Endothelial cell of umbilical vein (primary cell): ENCODE measurements around the gene LRRC27. TPM values are rescaled to one million over a fixed set of nuclear protein-coding genes. Genes with fewer than 3 reads are reported as not detected.

Experiments used
- BruUV-seq: library from RNA; stranded (reverse); fragments of 400-500 nt; replicated peaks from 2 replicates; lab custom pipeline; 2021; lab: Mats Ljungman, UMichigan
- CTCF ChIA-PET: fragments of 300-600, 350-600 bp; sonication (Branson Sonifier 250); formaldehyde crosslinking; loops from one replicate; lab custom pipeline; 2021; ENCODE audit warnings: antibody characterized with exemption, inconsistent platforms; lab: Charles Lee
- POLR2A ChIA-PET: fragments of 300-600, 350-600 bp; sonication (Branson Sonifier 250); formaldehyde crosslinking; loops from one replicate; lab custom pipeline; 2021; ENCODE audit warnings: antibody characterized with exemption, inconsistent platforms; lab: Charles Lee
- DNase-seq: peaks from one replicate; pipeline ENCODE4 v3.0.0-alpha.2; 2011; ENCODE audit warnings: low read depth, low spot score
- FAIRE-seq: peaks from 2 replicates; lab custom pipeline; 2011; peaks lifted over from hg19 to GRCh38; lab: Jason Lieb, UNC
- H2AFZ ChIP-seq: 2 replicates; pipeline ENCODE4 v1.6.0; 2012; ENCODE audit warnings: low read depth, low read length, control low read depth, inconsistent platforms
- H3K27ac ChIP-seq: 2 replicates; pipeline ENCODE4 v1.5.1; 2011; ENCODE audit warnings: low read depth, mild to moderate bottlenecking, control low read depth, low read length, moderate library complexity; ENCODE audit not compliant: insufficient read depth
- H3K27me3 ChIP-seq, 2 experiments: 2 replicates each; pipeline versions ENCODE4 v1.6.0 to v1.6.1; 2011; ENCODE audit warnings: low read length in 2 of 2, mixed read lengths in 1 of 2; ENCODE audit not compliant: control insufficient read depth in 2 of 2, insufficient read depth in 2 of 2
- H3K36me3 ChIP-seq, 2 experiments: 2 replicates in 1 of 2; 3 replicates in 1 of 2; pipeline ENCODE4 v1.5.1; 2011; ENCODE audit warnings: low read length in 2 of 2, mild to moderate bottlenecking in 1 of 2, moderate library complexity in 1 of 2; ENCODE audit not compliant: control insufficient read depth in 2 of 2, insufficient read depth in 2 of 2; ENCODE audit errors: extremely low read depth in 1 of 2
- H3K4me1 ChIP-seq: 3 replicates; pipeline ENCODE4 v1.5.1; 2011; ENCODE audit warnings: mild to moderate bottlenecking, low read length; ENCODE audit not compliant: control insufficient read depth, insufficient read depth; ENCODE audit errors: extremely low read depth
- H3K4me2 ChIP-seq: 2 replicates; pipeline ENCODE4 v1.6.1; 2011; ENCODE audit warnings: low read length, control low read depth, mixed read lengths; ENCODE audit not compliant: insufficient read depth
- H3K4me3 ChIP-seq, 3 experiments: fragments of 200-600 bp in 1 of 3; sonication (generic), shearing (Covaris generic) in 1 of 3; replicated peaks in 1 of 3; 2 replicates each; pipeline ENCODE4 v1.5.1; 2011 to 2016; ENCODE audit warnings: control low read depth in 3 of 3, low read length in 3 of 3, mild to moderate bottlenecking in 2 of 3, inconsistent platforms in 1 of 3, low read depth in 1 of 3, moderate library complexity in 1 of 3; ENCODE audit not compliant: insufficient read depth in 1 of 3
- H3K79me2 ChIP-seq: 2 replicates; pipeline ENCODE4 v1.6.0; 2012; ENCODE audit warnings: low read length, inconsistent platforms; ENCODE audit not compliant: control insufficient read depth, insufficient read depth
- H3K9ac ChIP-seq: replicated peaks from 2 replicates; pipeline ENCODE3; 2011; ENCODE audit warnings: low read length, control low read depth; ENCODE audit not compliant: insufficient read depth; ENCODE audit errors: extremely low read depth
- H3K9me1 ChIP-seq: replicated peaks from 3 replicates; pipeline ENCODE4 v1.6.0; 2011; ENCODE audit warnings: mild to moderate bottlenecking, low read length; ENCODE audit not compliant: control insufficient read depth, insufficient read depth; ENCODE audit errors: extremely low read depth
- H3K9me3 ChIP-seq: replicated peaks from 2 replicates; pipeline ENCODE4 v1.5.1; 2012; ENCODE audit warnings: low read length, inconsistent platforms; ENCODE audit not compliant: control insufficient read depth, insufficient read depth
- H4K20me1 ChIP-seq: replicated peaks from 2 replicates; pipeline ENCODE3; 2011; ENCODE audit warnings: mild to moderate bottlenecking, low read length; ENCODE audit not compliant: control insufficient read depth, insufficient read depth; ENCODE audit errors: extremely low read depth
- CTCF ChIP-seq, 2 donors: IDR thresholded peaks; 1 replicate in 1 of 2; 2 replicates in 1 of 2; pipeline ENCODE4 v1.5.1; 2011; ENCODE audit warnings: low read length in 2 of 2, mild to moderate bottlenecking in 2 of 2, moderate library complexity in 2 of 2, control low read depth in 1 of 2, inconsistent platforms in 1 of 2, low read depth in 1 of 2; ENCODE audit not compliant: insufficient read depth in 1 of 2; ENCODE audit errors: extremely low read depth in 1 of 2
- EZH2 ChIP-seq: IDR thresholded peaks from 2 replicates; pipeline ENCODE4 v1.6.1; 2012; ENCODE audit warnings: borderline replicate concordance, low read depth, mild to moderate bottlenecking, moderate library complexity, low read length, inconsistent platforms; ENCODE audit not compliant: severe bottlenecking
- FOS ChIP-seq: IDR thresholded peaks from 2 replicates; pipeline ENCODE4 v1.6.1; 2011; ENCODE audit warnings: mild to moderate bottlenecking, low read length, moderate library complexity, borderline replicate concordance; ENCODE audit not compliant: insufficient read depth
- GATA2 ChIP-seq: IDR thresholded peaks from 2 replicates; pipeline ENCODE4 v1.7.0; 2011; ENCODE audit warnings: low read depth, mild to moderate bottlenecking, moderate library complexity, mixed read lengths, low read length; ENCODE audit not compliant: insufficient read length, insufficient read depth
- JUN ChIP-seq: IDR thresholded peaks from 2 replicates; pipeline ENCODE4 v1.6.1; 2011; ENCODE audit warnings: borderline replicate concordance, low read depth; ENCODE audit not compliant: insufficient read length, insufficient read depth
- MAX ChIP-seq: IDR thresholded peaks from 2 replicates; pipeline ENCODE4 v1.6.1; 2011; ENCODE audit not compliant: insufficient read depth, insufficient read length
- MYC ChIP-seq: IDR thresholded peaks from one replicate; pipeline ENCODE4 v1.6.1; 2011; ENCODE audit warnings: mild to moderate bottlenecking, low read depth, low read length
- POLR2A ChIP-seq: IDR thresholded peaks from 2 replicates; pipeline ENCODE4 v1.6.1; 2012; ENCODE audit warnings: low read depth, mild to moderate bottlenecking, control low read depth, low read length
- POLR2AphosphoS5 ChIP-seq: IDR thresholded peaks from 2 replicates; pipeline ENCODE4 v1.6.1; 2012; ENCODE audit warnings: low read depth, mild to moderate bottlenecking, control low read depth, low read length, moderate library complexity; ENCODE audit not compliant: insufficient read depth
- dilution Hi-C: fragments of 300-500 bp; cut with MboI; formaldehyde crosslinking; loops from one replicate; pipeline ENCODE4 v1.15.0; 2019; ENCODE audit warnings: low sequenced_read_pairs; ENCODE audit not compliant: extremely low pct_ligation_motif_present
- intact Hi-C: fragments of 100-400 bp; cut with micrococcal nuclease; formaldehyde crosslinking; loops from one replicate; pipeline ENCODE4 v1.10.0; 2022
- polyA plus RNA-seq, 4 experiments: library from polyadenylated mRNA; depleted of rRNA in 3 of 4; stranded (reverse) in 3 of 4; unstranded in 1 of 4; fragments of >200 nt; gene quantifications; 2 replicates each; pipeline versions ENCODE4 v1.2.1 to v1.2.3, GENCODE V29; 2011 to 2012; ENCODE audit warnings: missing spikeins in 1 of 4
- total RNA-seq: library from RNA; stranded (reverse); gene quantifications from 2 replicates; pipeline ENCODE4 v1.2.3, GENCODE V29; 2021

LRRC27 gene
- total and polyA plus RNA-seq, 2 donors (not counting 3 experiments of a cell fraction or from before 2014, with no cell fraction given), result 8.3 to 13.6 TPM

DNA sequence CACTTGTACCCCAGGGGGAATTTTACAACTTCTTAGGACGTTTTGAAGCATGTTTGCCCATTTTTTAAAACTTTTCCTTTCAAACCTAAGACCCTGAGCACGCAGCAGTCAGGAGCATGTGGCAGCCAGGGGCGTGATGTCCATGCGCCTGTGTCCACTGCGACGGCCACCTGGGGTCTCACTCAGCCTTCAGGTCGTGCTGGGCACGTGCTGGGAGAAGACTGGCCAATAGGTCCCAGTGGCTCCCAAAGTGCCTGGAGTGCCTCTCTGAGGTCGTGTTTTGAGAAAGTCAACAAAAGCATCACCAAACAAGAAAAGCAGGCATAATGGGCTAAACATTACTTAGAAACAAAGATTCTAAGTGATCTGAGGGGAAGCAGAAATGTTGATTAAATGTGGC is 14.8 kb downstream of the LRRC27 start:
- BruUV-seq, result no TSS peak
- ChIA-PET POLR2A (no interaction called here), CTCF (no interaction called here)
- no peaks in the 10 kb centered on the region for H3K9me1 ChIP-seq
- H3K9me3 ChIP-seq, result no peaks in the 10 kb centered on the region
- no peak overlapping the region for H3K4me2 ChIP-seq
- FAIRE-seq, result no peak
- H3K4me1 ChIP-seq, result no peaks in the 10 kb centered on the region
- no peak overlapping the region for H3K27ac ChIP-seq
- H4K20me1 ChIP-seq, result no peaks in the 10 kb centered on the region
- no peak for DNase-seq
- H3K27me3 ChIP-seq, result no peaks in the 10 kb centered on the region
- no peak overlapping the region for H3K4me3 ChIP-seq
- H2AFZ ChIP-seq, result no peak overlapping the region
- H3K79me2 ChIP-seq, result no peaks in the 10 kb centered on the region
- TF ChIP-seq MYC, result no peak
- no peak for TF ChIP-seq EZH2
- TF ChIP-seq GATA2, result no peak
- TF ChIP-seq POLR2AphosphoS5, result no peak
- TF ChIP-seq POLR2A, result no peak
- no peak for TF ChIP-seq JUN
- TF ChIP-seq CTCF (IDR thresholded peaks at IDR 0.05; ENCODE audit: extremely low read depth in 1 of 2, insufficient read depth in 1 of 2, low read depth in 1 of 2, low read length in 2 of 2), result no peak
- no peak for TF ChIP-seq MAX
- TF ChIP-seq FOS, result no peak
- intact Hi-C loops, result no loop called here
- H3K36me3 ChIP-seq, result peaks cover 0 to 3% of the 10 kb centered on the region in 2 experiments
- dilution Hi-C loops, result no loop called here
- H3K9ac ChIP-seq, result no peak overlapping the region
